Activated naive CD8-positive, alpha-beta T cell treated with anti-CD3 and anti-CD28 coated beads, Interleukin-2, amount 10 ng/mL, durations not matched to agents 7 days and 5 days (primary cell): ENCODE measurements around the gene CRYBB1. TPM values are rescaled to one million over a fixed set of nuclear protein-coding genes. Genes with fewer than 3 reads are reported as not detected.

Experiments used
- ATAC-seq: fragments of 150-1000 bp; cut with Tn5 transposase; one replicate; pipeline ENCODE4 v1.10.0; 2021; ENCODE audit warnings: low read depth, moderate library complexity
- POLR2A ChIA-PET: fragments of 350-600 bp; sonication (Branson Sonifier 250); formaldehyde crosslinking; loops from one replicate; lab custom pipeline; 2021; ENCODE audit warnings: antibody characterized with exemption; lab: Charles Lee
- DNase-seq: peaks from one replicate; pipeline ENCODE4 v3.0.0; 2021
- H3K27ac Mint-ChIP-seq: one replicate; pipeline ENCODE4 v1.8.0; 2022; ENCODE audit warnings: mild to moderate bottlenecking, mixed read lengths
- H3K27me3 Mint-ChIP-seq: one replicate; pipeline ENCODE4 v1.8.0; 2022; ENCODE audit warnings: mild to moderate bottlenecking, moderate library complexity, mixed read lengths
- H3K36me3 Mint-ChIP-seq: one replicate; pipeline ENCODE4 v1.8.0; 2021; ENCODE audit warnings: mild to moderate bottlenecking, mixed read lengths
- H3K4me1 Mint-ChIP-seq: one replicate; pipeline ENCODE4 v1.8.0; 2021; ENCODE audit warnings: mixed read lengths
- H3K4me3 Mint-ChIP-seq: one replicate; pipeline ENCODE4 v1.8.0; 2022; ENCODE audit warnings: mild to moderate bottlenecking, moderate library complexity, mixed read lengths
- H3K9me3 Mint-ChIP-seq: one replicate; pipeline ENCODE4 v1.8.0; 2021; ENCODE audit warnings: mixed read lengths
- total RNA-seq, 2 experiments: library from RNA; stranded (reverse); gene quantifications; one replicate each; pipeline ENCODE4 v1.2.3, GENCODE V29; 2021

CRYBB1 gene
- total RNA-seq, 2 experiments from 2014 or later = not detected

- H3K27me3 Mint-ChIP-seq = no peaks in the 10 kb centered on the region
- peak within 1 kb of the TSS; percentile 85 for H3K27ac Mint-ChIP-seq
- peaks cover 71% of the 10 kb centered on the region for H3K4me1 Mint-ChIP-seq
- DNase-seq (peak; percentile 91), ATAC-seq (peak; percentile 62)
- H3K9me3 Mint-ChIP-seq = no peaks in the 10 kb centered on the region
- POLR2A ChIA-PET = interaction anchor here (0.8 to 1.9 kb wide), 3 partner anchors 10 to 83 kb away, joined by 3 to 5 read pairs (median 4); no protein-coding TSS in a partner anchor
- peaks cover 4% of the 10 kb centered on the region for H3K36me3 Mint-ChIP-seq
- peak within 1 kb of the TSS; percentile 95 for H3K4me3 Mint-ChIP-seq
Observed at GRCh38 chr22:26589845-26590736, 27.7 kb downstream of the CRYBB1 start, which contains the start of gene TPST2. TPST2 (minus strand) TSS chr22:26590132; CDS start chr22:26541630, 48,502 bp downstream.

DNA sequence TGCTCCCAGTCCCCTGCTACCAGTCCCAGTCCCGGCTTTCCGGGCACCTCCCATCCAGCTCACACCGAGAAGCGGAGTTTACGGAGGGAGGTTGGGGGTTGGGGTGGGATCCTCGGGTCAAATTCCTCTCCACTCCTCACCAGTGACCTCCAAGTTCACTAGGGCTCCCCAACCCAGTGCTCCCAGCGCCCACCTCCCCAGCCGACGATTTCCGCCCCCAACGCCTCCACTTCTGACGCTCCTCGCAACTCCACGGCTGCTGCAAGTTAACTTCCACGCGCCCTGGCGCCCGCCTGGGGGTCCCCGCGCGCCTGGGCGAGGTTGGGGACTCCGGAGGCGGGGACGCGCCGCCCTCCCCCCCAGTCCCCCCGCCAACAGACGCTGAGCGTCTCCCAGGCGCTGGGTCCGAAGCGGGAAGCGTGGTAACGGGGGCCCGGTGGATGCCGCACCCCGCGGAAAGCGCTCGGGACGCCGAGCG lies 28.4 kb downstream of the CRYBB1 start:
- POLR2A ChIA-PET = interaction anchor here (0.8 to 1.9 kb wide), 3 partner anchors 9 to 83 kb away, joined by 3 to 5 read pairs (median 4); no protein-coding TSS in a partner anchor
- H3K27ac Mint-ChIP-seq = peak overlapping the region; percentile 85
- peaks cover 5% of the 10 kb centered on the region for H3K36me3 Mint-ChIP-seq
- DNase-seq = peak; percentile 63
- ATAC-seq = no peak
- peak overlapping the region; percentile 95 for H3K4me3 Mint-ChIP-seq
- no peaks in the 10 kb centered on the region for H3K9me3 Mint-ChIP-seq
- no peaks in the 10 kb centered on the region for H3K27me3 Mint-ChIP-seq
- peaks cover 72% of the 10 kb centered on the region for H3K4me1 Mint-ChIP-seq

DNA sequence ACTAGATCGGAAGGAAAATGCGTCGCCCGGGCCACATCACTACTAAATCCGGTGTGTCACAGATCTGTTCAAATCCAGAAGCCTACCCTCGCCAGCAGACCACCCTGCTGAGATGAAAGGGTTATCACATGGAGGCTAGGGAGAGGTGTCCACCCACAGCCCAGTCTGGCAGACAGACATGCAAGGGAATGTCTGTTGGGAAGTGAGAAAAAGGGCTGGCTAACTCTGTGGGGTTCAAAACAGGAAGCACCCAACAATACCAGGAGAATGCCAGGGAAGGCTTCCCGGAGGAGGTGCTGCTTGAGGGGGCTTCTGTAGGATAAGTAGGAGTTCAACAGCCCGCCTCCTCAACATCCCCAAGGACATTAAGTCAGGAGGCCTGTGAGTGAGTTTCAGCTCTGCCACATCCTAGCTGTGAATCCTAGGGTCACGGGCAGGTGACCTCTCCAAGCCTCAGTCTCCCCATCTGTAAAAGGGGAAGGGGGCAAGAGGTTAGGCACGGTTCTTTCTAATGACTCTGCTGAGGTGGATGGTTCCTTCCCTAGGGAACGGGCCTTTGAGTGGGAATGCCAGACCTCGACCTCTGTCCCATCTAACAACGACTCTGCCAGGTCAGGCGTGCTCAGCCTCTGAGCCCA lies 29.0 kb downstream of the CRYBB1 start:
- H3K4me3 Mint-ChIP-seq = peak overlapping the region; percentile 95
- POLR2A ChIA-PET = interaction anchor here (0.6 to 1.9 kb wide), 2 partner anchors 9 to 42 kb away, joined by 3 to 5 read pairs; no protein-coding TSS in a partner anchor
- no peak for DNase-seq
- H3K36me3 Mint-ChIP-seq = peaks cover 10% of the 10 kb centered on the region
- H3K27ac Mint-ChIP-seq = peak overlapping the region; percentile 85
- H3K9me3 Mint-ChIP-seq = no peaks in the 10 kb centered on the region
- H3K27me3 Mint-ChIP-seq = no peaks in the 10 kb centered on the region
- H3K4me1 Mint-ChIP-seq = peaks cover 72% of the 10 kb centered on the region
- ATAC-seq = no peak

- Mint-ChIP-seq H3K9me3 (no peaks in the 10 kb centered on the region), H3K27ac (peak overlapping the region; percentile 57), H3K4me3 (peak overlapping the region; percentile 95), H3K27me3 (no peaks in the 10 kb centered on the region), H3K4me1 (peaks cover 66% of the 10 kb centered on the region), H3K36me3 (peaks cover 10% of the 10 kb centered on the region)
- POLR2A ChIA-PET = interaction anchor here (0.6 kb wide), 1 partner anchor 42 kb away, joined by 3 read pairs; no protein-coding TSS in a partner anchor
- ATAC-seq (no peak), DNase-seq (no peak)
Observed at GRCh38 chr22:26587991-26588613, 29.7 kb downstream of the CRYBB1 start.

- Mint-ChIP-seq H3K27ac (peak overlapping the region; percentile 86), H3K27me3 (no peaks in the 10 kb centered on the region), H3K4me1 (peaks cover 56% of the 10 kb centered on the region), H3K36me3 (peaks cover 10% of the 10 kb centered on the region), H3K4me3 (peak overlapping the region; percentile 80), H3K9me3 (no peaks in the 10 kb centered on the region)
- POLR2A ChIA-PET = interaction anchor here (1.0 kb wide), 1 partner anchor 85 kb away, joined by 4 read pairs; no protein-coding TSS in a partner anchor
- DNase-seq = no peak
- peak; percentile 43 for ATAC-seq
Observed at GRCh38 chr22:26586556-26587325, 31.1 kb downstream of the CRYBB1 start.

- peak overlapping the region; percentile 88 for H3K27ac Mint-ChIP-seq
- ATAC-seq (no peak), DNase-seq (no peak)
- POLR2A ChIA-PET = interaction anchor here (1.5 to 2.0 kb wide), 2 partner anchors 38 to 58 kb away, joined by 4 to 6 read pairs; no protein-coding TSS in a partner anchor
- H3K9me3 Mint-ChIP-seq = no peaks in the 10 kb centered on the region
- H3K4me1 Mint-ChIP-seq = peaks cover 65% of the 10 kb centered on the region
- H3K36me3 Mint-ChIP-seq = peaks cover 21% of the 10 kb centered on the region
- H3K27me3 Mint-ChIP-seq = no peaks in the 10 kb centered on the region
- H3K4me3 Mint-ChIP-seq = peak overlapping the region; percentile 69
Observed at GRCh38 chr22:26585104-26585790, 32.6 kb downstream of the CRYBB1 start.

DNA sequence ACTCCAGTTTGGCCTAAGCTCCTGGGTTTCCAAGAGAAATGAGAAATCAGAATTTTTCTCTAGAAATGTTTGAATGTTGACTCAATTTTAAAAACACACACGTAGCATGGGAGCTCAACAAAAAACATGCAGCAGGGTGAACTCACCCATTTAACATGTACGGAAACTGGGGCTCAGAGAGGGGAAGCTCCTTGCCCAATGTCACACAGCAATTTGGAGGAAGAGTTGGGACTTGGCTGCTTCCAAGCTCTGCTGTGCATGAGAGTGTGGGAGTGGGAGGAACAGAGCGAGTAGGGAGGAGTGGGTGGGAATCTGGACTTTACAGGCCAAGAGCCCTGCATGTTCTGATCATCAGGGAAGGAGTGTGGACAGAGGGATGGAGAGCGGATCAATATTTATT lies 33.8 kb downstream of the CRYBB1 start:
- Mint-ChIP-seq H3K4me3 (peak overlapping the region; percentile 35), H3K27ac (peak overlapping the region; percentile 88), H3K27me3 (no peaks in the 10 kb centered on the region), H3K36me3 (peaks cover 26% of the 10 kb centered on the region), H3K4me1 (peaks cover 74% of the 10 kb centered on the region), H3K9me3 (no peaks in the 10 kb centered on the region)
- no peak for DNase-seq
- no peak for ATAC-seq
- POLR2A ChIA-PET = interaction anchor here (0.8 to 2.0 kb wide), 3 partner anchors 22 to 59 kb away, joined by 4 to 6 read pairs (median 4); no protein-coding TSS in a partner anchor

DNA sequence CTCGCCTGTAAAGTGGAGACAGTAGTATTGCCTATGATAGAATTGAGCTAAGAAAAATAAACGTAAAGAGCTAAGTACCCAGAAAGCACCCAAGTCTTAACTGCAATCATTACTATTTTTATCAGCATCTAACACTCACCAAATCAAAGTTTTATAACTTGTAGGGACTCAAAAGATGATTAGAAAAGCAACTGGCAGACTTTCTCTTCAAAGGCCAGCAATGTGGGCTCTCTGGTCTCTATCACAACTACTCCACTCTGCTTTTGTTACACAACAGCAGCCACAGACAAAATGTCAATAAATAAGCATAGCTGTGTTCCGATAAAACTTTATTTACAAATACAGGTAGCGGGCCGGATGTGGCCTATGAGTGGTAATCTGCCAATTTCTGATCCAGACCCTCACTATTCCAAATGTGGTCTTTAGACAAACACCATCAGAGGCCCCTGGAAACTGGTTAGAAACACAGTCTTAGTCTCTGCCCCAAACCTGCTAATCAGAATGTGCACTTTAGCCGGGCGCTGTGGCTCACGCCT lies 36.1 kb downstream of the CRYBB1 start:
- H3K27ac Mint-ChIP-seq = no peak overlapping the region
- DNase-seq (no peak), ATAC-seq (no peak)
- no peaks in the 10 kb centered on the region for H3K9me3 Mint-ChIP-seq
- no peaks in the 10 kb centered on the region for H3K27me3 Mint-ChIP-seq
- POLR2A ChIA-PET = interaction anchor here (0.6 kb wide), 1 partner anchor 62 kb away, joined by 3 read pairs; no protein-coding TSS in a partner anchor
- peaks cover 67% of the 10 kb centered on the region for H3K4me1 Mint-ChIP-seq
- H3K4me3 Mint-ChIP-seq = no peak overlapping the region
- peaks cover 32% of the 10 kb centered on the region for H3K36me3 Mint-ChIP-seq

GRCh38 chr22:26581026-26581425 lies 36.8 kb downstream of the CRYBB1 start:
- Mint-ChIP-seq H3K4me1 (peaks cover 67% of the 10 kb centered on the region), H3K9me3 (no peaks in the 10 kb centered on the region), H3K4me3 (peak overlapping the region; percentile 86), H3K27ac (peak overlapping the region; percentile 62), H3K27me3 (no peaks in the 10 kb centered on the region), H3K36me3 (peaks cover 35% of the 10 kb centered on the region)
- ATAC-seq = no peak
- no peak for DNase-seq
- POLR2A ChIA-PET = interaction anchor here (1.8 kb wide), 1 partner anchor 9 kb away, joined by 5 read pairs; the partner anchor contains the start of gene TPST2

DNA sequence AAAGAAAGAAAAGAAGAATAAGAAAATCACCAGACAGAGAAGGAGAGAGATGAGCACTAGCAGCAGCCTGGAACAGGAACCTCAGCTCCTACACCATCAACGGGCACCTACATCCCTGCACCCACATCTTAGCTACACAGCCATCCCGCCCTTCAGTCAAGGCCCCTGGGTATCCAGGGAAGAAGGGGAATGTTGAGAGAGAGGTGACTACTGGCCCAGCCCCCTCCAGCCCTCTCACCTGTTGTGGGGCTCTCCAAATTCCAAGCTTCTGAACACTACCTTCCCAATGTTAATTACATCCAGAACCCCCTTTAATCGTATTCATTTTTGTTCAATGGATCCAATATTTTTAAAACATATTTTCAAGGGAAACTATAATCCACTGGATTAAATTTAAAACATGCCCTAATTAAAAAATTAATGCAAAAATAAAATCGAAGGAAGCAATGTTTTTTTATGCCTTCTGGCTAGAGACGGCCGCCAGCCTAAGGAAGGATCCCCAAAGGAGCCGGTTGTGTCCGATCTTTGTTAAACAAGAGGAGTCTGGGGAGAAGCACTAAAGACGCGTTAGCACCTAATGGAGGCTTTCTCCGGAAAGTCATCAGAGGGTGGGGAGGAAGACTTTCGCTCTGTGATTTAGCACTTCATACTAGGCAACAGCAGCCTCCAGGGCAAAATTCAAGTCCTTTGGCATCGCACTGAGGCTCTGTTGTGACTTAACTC lies 37.4 kb downstream of the CRYBB1 start:
- peaks cover 35% of the 10 kb centered on the region for H3K36me3 Mint-ChIP-seq
- no peaks in the 10 kb centered on the region for H3K9me3 Mint-ChIP-seq
- POLR2A ChIA-PET = interaction anchor here (1.8 kb wide), 2 partner anchors 9 to 33 kb away, joined by 5 to 6 read pairs; partner anchors contain the start of gene TPST2
- peak overlapping the region; percentile 86 for H3K4me3 Mint-ChIP-seq
- no peaks in the 10 kb centered on the region for H3K27me3 Mint-ChIP-seq
- ATAC-seq (no peak), DNase-seq (no peak)
- peak overlapping the region; percentile 96 for H3K27ac Mint-ChIP-seq
- H3K4me1 Mint-ChIP-seq = peaks cover 63% of the 10 kb centered on the region
